ENCODE data around the gene LCNL1. TPM values are rescaled to one million over a fixed set of nuclear protein-coding genes. Genes with fewer than 3 reads are reported as not detected.

The LCNL1 gene
- total and polyA plus RNA-seq, 10 of the 15 experiments (the other 5 are each of a cell fraction or from before 2014, with no cell fraction given) = not detected

GRCh38 chr9:137028263-137029057, 45.7 kb downstream of the LCNL1 start (continued):
- TF ChIP-seq, protein P1, sequence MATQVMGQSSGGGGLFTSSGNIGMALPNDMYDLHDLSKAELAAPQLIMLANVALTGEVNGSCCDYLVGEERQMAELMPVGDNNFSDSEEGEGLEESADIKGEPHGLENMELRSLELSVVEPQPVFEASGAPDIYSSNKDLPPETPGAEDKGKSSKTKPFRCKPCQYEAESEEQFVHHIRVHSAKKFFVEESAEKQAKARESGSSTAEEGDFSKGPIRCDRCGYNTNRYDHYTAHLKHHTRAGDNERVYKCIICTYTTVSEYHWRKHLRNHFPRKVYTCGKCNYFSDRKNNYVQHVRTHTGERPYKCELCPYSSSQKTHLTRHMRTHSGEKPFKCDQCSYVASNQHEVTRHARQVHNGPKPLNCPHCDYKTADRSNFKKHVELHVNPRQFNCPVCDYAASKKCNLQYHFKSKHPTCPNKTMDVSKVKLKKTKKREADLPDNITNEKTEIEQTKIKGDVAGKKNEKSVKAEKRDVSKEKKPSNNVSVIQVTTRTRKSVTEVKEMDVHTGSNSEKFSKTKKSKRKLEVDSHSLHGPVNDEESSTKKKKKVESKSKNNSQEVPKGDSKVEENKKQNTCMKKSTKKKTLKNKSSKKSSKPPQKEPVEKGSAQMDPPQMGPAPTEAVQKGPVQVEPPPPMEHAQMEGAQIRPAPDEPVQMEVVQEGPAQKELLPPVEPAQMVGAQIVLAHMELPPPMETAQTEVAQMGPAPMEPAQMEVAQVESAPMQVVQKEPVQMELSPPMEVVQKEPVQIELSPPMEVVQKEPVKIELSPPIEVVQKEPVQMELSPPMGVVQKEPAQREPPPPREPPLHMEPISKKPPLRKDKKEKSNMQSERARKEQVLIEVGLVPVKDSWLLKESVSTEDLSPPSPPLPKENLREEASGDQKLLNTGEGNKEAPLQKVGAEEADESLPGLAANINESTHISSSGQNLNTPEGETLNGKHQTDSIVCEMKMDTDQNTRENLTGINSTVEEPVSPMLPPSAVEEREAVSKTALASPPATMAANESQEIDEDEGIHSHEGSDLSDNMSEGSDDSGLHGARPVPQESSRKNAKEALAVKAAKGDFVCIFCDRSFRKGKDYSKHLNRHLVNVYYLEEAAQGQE (IDR thresholded peaks at IDR 0.05; ENCODE audit: low read depth, low read length) = no peak
- TF ChIP-seq SP1 (IDR thresholded peaks at IDR 0.05; ENCODE audit: low read depth, low read length) (no peak), SMC3 (IDR thresholded peaks at IDR 0.05; ENCODE audit: borderline replicate concordance, low read length) (no peak), ZNF592 (IDR thresholded peaks at IDR 0.05) (no peak), SMAD1 (IDR thresholded peaks at IDR 0.05; ENCODE audit: low read depth, partially characterized antibody) (no peak), BACH1 (IDR thresholded peaks at IDR 0.05; ENCODE audit: borderline replicate concordance) (no peak), ZZZ3 (IDR thresholded peaks at IDR 0.05; ENCODE audit: control insufficient read depth, insufficient read length, low read depth) (no peak), CHD4 (IDR thresholded peaks at IDR 0.05) (no peak), BRCA1 (IDR thresholded peaks at IDR 0.05; ENCODE audit: low read depth, low read length) (no peak), NR2F1 (conservative IDR thresholded peaks at IDR 0.05) (no peak), KAT2A (conservative IDR thresholded peaks at IDR 0.05; ENCODE audit: control insufficient read depth, low read depth, low read length) (no peak), EZH2 (IDR thresholded peaks at IDR 0.05; ENCODE audit: borderline replicate concordance, control insufficient read depth, low read depth, low read length) (no peak), KLF5 (IDR thresholded peaks at IDR 0.05; ENCODE audit: partially characterized antibody) (no peak), WRNIP1 (IDR thresholded peaks at IDR 0.05; ENCODE audit: borderline replicate concordance, low read depth, low read length) (no peak), RFX5 (IDR thresholded peaks at IDR 0.05; ENCODE audit: low read depth, low read length) (no peak), SMARCA5 (IDR thresholded peaks at IDR 0.05) (peak; percentile 48; the same call in 1 of the 2 replicates), BHLHE40 (IDR thresholded peaks at IDR 0.05; ENCODE audit: borderline replicate concordance in 1 of 2, low read depth in 2 of 2, low read length in 1 of 2) (peak; percentile 0 to 68; a peak in 1 of 4 replicates), USF1 (IDR thresholded peaks at IDR 0.05; ENCODE audit: borderline replicate concordance, extremely low read length, insufficient read depth, low read depth, low read length) (no peak), SRF (IDR thresholded peaks at IDR 0.05; ENCODE audit: low read depth in 2 of 2, low read length in 2 of 2) (no peak), BCL11A (IDR thresholded peaks at IDR 0.05; ENCODE audit: low read depth, low read length) (no peak)
- TF ChIP-seq, protein P2, sequence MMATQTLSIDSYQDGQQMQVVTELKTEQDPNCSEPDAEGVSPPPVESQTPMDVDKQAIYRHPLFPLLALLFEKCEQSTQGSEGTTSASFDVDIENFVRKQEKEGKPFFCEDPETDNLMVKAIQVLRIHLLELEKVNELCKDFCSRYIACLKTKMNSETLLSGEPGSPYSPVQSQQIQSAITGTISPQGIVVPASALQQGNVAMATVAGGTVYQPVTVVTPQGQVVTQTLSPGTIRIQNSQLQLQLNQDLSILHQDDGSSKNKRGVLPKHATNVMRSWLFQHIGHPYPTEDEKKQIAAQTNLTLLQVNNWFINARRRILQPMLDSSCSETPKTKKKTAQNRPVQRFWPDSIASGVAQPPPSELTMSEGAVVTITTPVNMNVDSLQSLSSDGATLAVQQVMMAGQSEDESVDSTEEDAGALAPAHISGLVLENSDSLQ (IDR thresholded peaks at IDR 0.05) = no peak
